Measurements from ENCODE around the gene COL11A2. TPM values are rescaled to one million over a fixed set of nuclear protein-coding genes. Genes with fewer than 3 reads are reported as not detected.

COL11A2 gene
- total and polyA plus RNA-seq, 5 donors from 2014 or later, result 0.34 to 0.89 (median 0.43) TPM; not detected in 2

DNA sequence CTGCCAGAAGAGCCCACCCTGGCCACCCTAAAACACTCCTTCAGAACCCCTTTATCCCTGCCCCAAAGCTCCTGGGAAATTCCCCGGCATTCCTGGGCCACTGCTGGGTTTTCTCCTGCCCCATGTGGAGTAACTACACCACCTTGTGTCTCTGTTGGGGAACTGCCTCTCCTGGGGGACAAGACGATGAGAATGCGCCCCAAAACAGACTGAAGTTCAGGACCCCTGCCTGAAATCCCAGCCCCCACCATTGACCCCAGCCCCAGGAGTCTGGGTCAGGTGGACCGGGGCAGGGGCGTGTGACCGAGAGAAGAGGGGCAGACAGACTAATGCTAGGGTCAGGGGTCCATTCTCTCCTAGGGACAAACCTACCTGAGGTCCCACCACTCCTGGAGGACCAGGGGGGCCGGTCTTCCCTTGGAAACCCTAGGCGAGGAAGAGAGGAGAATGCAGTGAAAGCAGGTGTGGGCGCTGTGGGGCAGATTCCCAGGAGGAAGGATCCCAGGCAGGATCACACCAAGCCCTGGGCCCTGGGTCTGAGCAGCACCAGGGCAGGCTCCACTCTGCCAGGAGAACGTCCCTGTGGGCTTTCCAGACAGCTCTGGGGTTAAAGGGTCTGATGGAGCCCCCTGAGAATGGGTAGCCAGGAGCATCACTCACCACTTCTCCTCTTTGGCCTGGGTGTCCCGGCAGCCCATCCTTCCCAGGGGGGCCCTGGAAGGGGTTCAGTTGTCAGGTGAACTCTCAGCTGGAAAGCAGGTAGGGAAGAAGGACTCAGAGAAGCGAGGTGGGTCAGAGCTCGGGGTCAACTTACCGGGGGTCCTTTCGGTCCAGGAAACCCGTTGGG lies 19.4 kb downstream of the COL11A2 start:
- DNase-seq (no peak), ATAC-seq (ENCODE audit: low read depth in 2 of 2) (no peak)
- peak overlapping the region in 2 of 3 donors; percentile 60 to 73 for H3K27ac Mint-ChIP-seq
- Histone ChIP-seq H3K4me3 (ENCODE audit: low read depth, low read length) (no peak overlapping the region), H3K4me1 (ENCODE audit: control insufficient read depth, insufficient read depth, low read length, poor library complexity, severe bottlenecking) (no peaks in the 10 kb centered on the region), H3K9me3 (ENCODE audit: control insufficient read depth in 2 of 2, low read length in 2 of 2) (no peaks in the 10 kb centered on the region), H3K27me3 (ENCODE audit: control insufficient read depth, insufficient read depth, low read length) (no peaks in the 10 kb centered on the region), H3K36me3 (ENCODE audit: control insufficient read depth, insufficient read depth, low read length) (no peaks in the 10 kb centered on the region), H3K27ac (ENCODE audit: insufficient read depth, low read length, poor library complexity, severe bottlenecking) (no peak overlapping the region)
- H3K9me3 Mint-ChIP-seq, result peaks cover 0 to 1% (median 0%) of the 10 kb centered on the region in 7 donors
- no peak overlapping the region for H3K4me3 Mint-ChIP-seq
- no peaks in the 10 kb centered on the region for H3K36me3 Mint-ChIP-seq
- peaks cover 25% of the 10 kb centered on the region for H3K27me3 Mint-ChIP-seq
- H3K4me1 Mint-ChIP-seq, result no peaks in the 10 kb centered on the region

DNA sequence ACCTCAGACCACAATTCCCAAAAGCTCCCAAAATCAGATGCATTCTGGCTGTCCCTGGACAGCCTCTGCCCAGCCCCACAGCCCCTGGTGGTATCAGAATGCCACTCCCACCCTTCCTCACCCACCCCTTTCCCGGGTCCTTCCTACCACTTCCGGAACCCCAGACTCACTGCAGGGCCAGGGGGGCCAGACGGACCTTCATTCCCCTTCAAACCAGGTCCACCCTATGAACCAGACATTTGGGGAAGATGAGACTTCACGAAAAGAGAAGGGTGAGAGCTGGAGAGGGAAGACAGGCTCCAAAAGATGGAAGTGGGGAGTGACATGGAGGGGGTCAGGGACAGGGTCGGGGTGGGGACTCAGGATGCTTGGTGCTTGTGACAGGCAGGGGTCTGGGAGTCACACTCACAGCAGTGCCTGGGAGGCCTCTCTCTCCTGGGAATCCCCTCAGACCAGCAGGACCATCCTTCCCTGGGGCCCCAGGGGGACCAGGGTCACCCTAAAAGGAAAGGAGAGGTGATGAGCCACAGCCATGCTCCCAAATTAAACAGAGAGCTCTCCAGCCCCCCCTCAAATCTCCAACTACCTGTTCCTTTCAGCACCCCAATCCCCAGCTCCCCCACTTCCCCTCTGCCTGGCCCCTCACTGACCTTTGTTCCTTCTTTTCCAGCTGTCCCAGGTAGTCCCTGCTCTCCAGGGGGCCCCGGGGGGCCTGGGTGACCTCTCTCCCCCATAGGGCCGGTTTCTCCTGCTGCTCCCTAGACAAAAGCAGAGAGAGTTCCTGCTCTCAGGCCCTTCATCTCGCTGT lies 20.2 kb downstream of the COL11A2 start:
- DNase-seq, result no peak
- ATAC-seq (ENCODE audit: low read depth in 2 of 2), result no peak
- Histone ChIP-seq H3K27ac (ENCODE audit: insufficient read depth, low read length, poor library complexity, severe bottlenecking) (no peak overlapping the region), H3K4me1 (ENCODE audit: control insufficient read depth, insufficient read depth, low read length, poor library complexity, severe bottlenecking) (no peaks in the 10 kb centered on the region), H3K27me3 (ENCODE audit: control insufficient read depth, insufficient read depth, low read length) (no peaks in the 10 kb centered on the region), H3K36me3 (ENCODE audit: control insufficient read depth, insufficient read depth, low read length) (no peaks in the 10 kb centered on the region), H3K9me3 (ENCODE audit: control insufficient read depth in 2 of 2, low read length in 2 of 2) (no peaks in the 10 kb centered on the region), H3K4me3 (ENCODE audit: low read depth, low read length) (no peak overlapping the region)
- Mint-ChIP-seq H3K4me1 (no peaks in the 10 kb centered on the region), H3K9me3 (peaks cover 0 to 1% (median 0%) of the 10 kb centered on the region in 7 donors), H3K4me3 (no peak overlapping the region), H3K27me3 (peaks cover 21% of the 10 kb centered on the region), H3K36me3 (no peaks in the 10 kb centered on the region), H3K27ac (peak overlapping the region in 1 of 3 donors; percentile 73)

DNA sequence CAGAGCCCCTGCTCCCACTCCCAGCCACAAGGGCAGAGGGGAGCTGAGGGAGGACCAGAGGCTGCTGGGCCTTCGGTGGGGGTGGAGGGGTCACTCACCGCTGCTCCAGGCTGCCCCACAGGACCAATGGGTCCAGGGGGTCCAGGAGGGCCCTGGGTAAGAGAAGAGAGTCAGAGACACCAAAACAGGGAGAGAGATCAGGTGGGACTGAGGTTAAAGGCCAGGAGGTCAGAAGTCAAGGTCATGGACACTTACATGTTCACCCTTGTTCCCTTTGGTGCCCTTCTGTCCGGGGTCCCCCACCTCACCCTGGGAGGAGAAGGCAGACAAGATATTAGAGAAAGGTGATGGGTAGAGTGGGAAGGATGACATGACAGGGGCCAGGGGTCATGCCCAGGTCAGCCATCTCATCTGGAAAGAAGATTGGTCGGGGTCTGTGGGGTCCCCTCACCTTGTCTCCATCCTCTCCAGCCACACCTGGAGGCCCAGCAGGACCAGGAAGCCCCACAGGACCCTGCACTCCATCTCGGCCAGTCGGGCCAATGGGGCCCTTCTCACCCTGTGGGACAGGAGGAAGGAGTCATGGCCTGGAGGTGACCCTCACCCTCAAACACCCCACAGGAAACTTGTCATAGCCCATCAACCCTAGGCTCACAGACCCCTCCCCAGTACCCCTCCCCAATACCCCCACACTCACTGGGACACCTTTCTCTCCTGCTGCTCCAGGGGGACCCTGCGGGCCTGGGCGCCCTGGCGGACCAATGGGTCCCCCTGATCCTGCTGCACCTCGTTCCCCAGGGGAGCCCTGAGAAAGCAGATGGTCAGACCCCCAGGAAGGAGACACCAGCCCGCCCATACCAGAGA lies 21.0 kb downstream of the COL11A2 start:
- H3K36me3 Mint-ChIP-seq, result no peaks in the 10 kb centered on the region
- no peaks in the 10 kb centered on the region for H3K4me1 Mint-ChIP-seq
- peaks cover 0 to 1% (median 0%) of the 10 kb centered on the region in 7 donors for H3K9me3 Mint-ChIP-seq
- DNase-seq (no peak), ATAC-seq (ENCODE audit: low read depth in 2 of 2) (no peak)
- Histone ChIP-seq H3K4me3 (ENCODE audit: low read depth, low read length) (no peak overlapping the region), H3K36me3 (ENCODE audit: control insufficient read depth, insufficient read depth, low read length) (no peaks in the 10 kb centered on the region), H3K9me3 (ENCODE audit: control insufficient read depth in 2 of 2, low read length in 2 of 2) (no peaks in the 10 kb centered on the region), H3K27me3 (ENCODE audit: control insufficient read depth, insufficient read depth, low read length) (no peaks in the 10 kb centered on the region), H3K4me1 (ENCODE audit: control insufficient read depth, insufficient read depth, low read length, poor library complexity, severe bottlenecking) (no peaks in the 10 kb centered on the region), H3K27ac (ENCODE audit: insufficient read depth, low read length, poor library complexity, severe bottlenecking) (no peak overlapping the region)
- H3K4me3 Mint-ChIP-seq, result no peak overlapping the region
- no peak overlapping the region for H3K27ac Mint-ChIP-seq
- H3K27me3 Mint-ChIP-seq, result peaks cover 25% of the 10 kb centered on the region

DNA sequence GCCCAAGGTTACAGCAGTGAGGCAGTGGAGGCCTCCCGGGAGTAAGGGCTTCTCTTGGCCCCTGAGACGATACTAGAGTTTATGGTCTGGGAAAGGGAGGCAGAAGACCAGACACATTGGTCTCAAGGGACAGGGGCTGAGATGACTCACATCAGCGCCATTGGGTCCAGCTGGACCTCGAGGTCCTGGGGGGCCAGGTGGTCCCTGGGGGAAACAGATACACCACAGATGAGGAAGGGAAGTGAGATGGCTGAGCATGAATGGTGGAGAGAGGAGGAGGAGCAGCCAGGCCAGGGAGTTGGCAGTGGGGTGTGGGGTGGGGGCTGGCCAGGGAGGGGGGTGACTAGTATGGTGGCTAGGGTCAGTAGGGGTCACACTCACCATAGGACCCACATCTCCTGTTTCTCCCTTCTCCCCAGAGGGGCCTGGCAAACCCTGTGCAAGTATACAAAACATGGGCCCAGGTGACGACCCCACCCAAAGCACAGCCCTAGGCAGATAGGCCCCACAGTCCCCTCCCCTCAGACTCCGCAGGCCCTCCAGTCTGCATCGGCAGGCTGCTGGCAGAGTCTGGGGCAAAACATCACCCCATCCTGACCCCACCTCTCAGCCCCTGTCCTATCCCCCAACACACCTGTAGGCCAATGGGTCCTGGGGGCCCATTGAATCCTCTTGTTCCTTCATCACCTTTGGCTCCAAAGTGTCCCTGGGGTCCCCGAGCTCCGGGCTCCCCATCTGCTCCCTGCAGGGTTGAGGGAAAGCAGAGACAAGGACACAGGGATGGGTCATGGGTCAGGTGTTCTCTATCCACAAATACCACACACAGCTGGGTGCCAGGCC lies 21.9 kb downstream of the COL11A2 start:
- no peaks in the 10 kb centered on the region for H3K4me1 Mint-ChIP-seq
- Histone ChIP-seq H3K4me1 (ENCODE audit: control insufficient read depth, insufficient read depth, low read length, poor library complexity, severe bottlenecking) (no peaks in the 10 kb centered on the region), H3K9me3 (ENCODE audit: control insufficient read depth in 2 of 2, low read length in 2 of 2) (no peaks in the 10 kb centered on the region), H3K27me3 (ENCODE audit: control insufficient read depth, insufficient read depth, low read length) (no peaks in the 10 kb centered on the region), H3K4me3 (ENCODE audit: low read depth, low read length) (no peak overlapping the region), H3K36me3 (ENCODE audit: control insufficient read depth, insufficient read depth, low read length) (no peaks in the 10 kb centered on the region), H3K27ac (ENCODE audit: insufficient read depth, low read length, poor library complexity, severe bottlenecking) (no peak overlapping the region)
- H3K27me3 Mint-ChIP-seq, result peaks cover 25% of the 10 kb centered on the region
- no peaks in the 10 kb centered on the region for H3K9me3 Mint-ChIP-seq
- H3K36me3 Mint-ChIP-seq, result no peaks in the 10 kb centered on the region
- ATAC-seq (ENCODE audit: low read depth in 2 of 2), result no peak
- no peak overlapping the region for H3K27ac Mint-ChIP-seq
- no peak for DNase-seq
- no peak overlapping the region for H3K4me3 Mint-ChIP-seq

DNA sequence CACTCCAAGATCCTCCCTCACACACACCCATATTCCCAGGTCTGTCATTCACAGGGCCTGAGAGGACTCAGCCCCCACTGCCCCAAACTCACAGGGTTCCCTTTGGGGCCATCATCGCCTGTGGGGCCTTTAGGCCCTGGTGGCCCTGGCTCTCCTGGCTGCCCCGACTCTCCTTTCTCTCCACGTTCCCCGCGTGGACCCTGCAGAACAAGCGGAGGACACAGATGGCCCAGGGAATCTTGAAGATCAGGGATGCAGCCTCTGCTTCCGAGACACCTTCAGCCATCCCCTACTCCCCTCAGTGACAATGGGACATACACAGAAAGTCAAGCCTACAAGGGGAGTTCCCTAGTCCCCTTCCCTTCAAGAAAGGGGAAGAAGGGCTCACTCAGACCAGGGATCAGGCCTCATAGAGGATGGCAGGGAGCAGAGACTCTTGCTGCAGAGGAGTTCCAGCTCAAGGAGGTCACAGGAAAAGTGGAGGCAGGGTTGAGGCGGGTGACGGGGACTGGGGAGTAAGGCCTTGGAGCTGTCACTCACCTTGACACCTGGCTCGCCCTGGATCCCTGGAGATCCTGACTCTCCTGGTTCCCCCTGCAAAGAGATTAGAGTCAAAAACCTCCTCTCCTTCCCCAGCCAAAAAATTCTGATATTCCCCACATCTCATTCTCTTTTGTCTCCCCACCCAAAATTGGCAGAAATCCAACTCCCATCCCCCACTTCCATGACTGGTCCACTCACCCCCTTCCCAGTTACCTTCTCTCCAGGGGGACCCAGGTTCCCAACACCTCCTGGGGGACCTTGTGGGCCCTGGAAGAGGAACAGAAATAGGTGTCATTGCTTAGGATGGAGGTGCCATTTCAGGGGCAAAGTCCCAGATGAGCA lies 22.7 kb downstream of the COL11A2 start:
- peak overlapping the region in 1 of 3 donors; percentile 56 for H3K27ac Mint-ChIP-seq
- Histone ChIP-seq H3K4me3 (ENCODE audit: low read depth, low read length) (no peak overlapping the region), H3K36me3 (ENCODE audit: control insufficient read depth, insufficient read depth, low read length) (no peaks in the 10 kb centered on the region), H3K27ac (ENCODE audit: insufficient read depth, low read length, poor library complexity, severe bottlenecking) (no peak overlapping the region), H3K9me3 (ENCODE audit: control insufficient read depth in 2 of 2, low read length in 2 of 2) (no peaks in the 10 kb centered on the region), H3K27me3 (ENCODE audit: control insufficient read depth, insufficient read depth, low read length) (no peaks in the 10 kb centered on the region), H3K4me1 (ENCODE audit: control insufficient read depth, insufficient read depth, low read length, poor library complexity, severe bottlenecking) (no peaks in the 10 kb centered on the region)
- peaks cover 19% of the 10 kb centered on the region for H3K27me3 Mint-ChIP-seq
- H3K4me1 Mint-ChIP-seq, result no peaks in the 10 kb centered on the region
- no peaks in the 10 kb centered on the region for H3K36me3 Mint-ChIP-seq
- DNase-seq (no peak), ATAC-seq (ENCODE audit: low read depth in 2 of 2) (no peak)
- no peak overlapping the region for H3K4me3 Mint-ChIP-seq
- no peaks in the 10 kb centered on the region for H3K9me3 Mint-ChIP-seq

DNA sequence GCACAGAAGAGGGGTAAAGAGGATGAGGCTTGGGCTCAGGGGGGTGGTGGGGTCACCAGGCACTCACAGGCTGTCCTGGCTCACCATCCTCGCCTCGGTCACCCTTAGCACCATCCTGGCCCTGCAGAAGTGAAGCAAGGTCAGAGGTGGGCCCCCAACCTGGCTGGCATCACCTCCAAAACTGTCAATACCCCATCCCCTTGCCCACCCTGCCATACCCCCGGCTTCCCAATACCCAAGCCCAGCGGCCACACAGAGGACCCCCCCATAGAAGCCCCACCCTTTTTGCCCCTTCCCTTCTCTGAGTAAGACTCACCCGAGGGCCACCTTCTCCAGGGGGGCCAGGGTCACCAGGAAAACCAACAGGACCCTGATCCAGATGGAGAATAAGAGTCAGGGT lies 23.6 kb downstream of the COL11A2 start:
- no peaks in the 10 kb centered on the region for H3K4me1 ChIP-seq (ENCODE audit: control insufficient read depth, insufficient read depth, low read length, poor library complexity, severe bottlenecking)
- no peaks in the 10 kb centered on the region for H3K4me1 Mint-ChIP-seq
- no peaks in the 10 kb centered on the region for H3K27me3 ChIP-seq (ENCODE audit: control insufficient read depth, insufficient read depth, low read length)
- H3K27ac Mint-ChIP-seq, result no peak overlapping the region
- no peak overlapping the region for H3K4me3 ChIP-seq (ENCODE audit: low read depth, low read length)
- DNase-seq (no peak), ATAC-seq (ENCODE audit: low read depth in 2 of 2) (no peak)
- H3K27me3 Mint-ChIP-seq, result peaks cover 19% of the 10 kb centered on the region
- no peaks in the 10 kb centered on the region for H3K36me3 Mint-ChIP-seq
- H3K9me3 Mint-ChIP-seq, result no peaks in the 10 kb centered on the region
- H3K36me3 ChIP-seq (ENCODE audit: control insufficient read depth, insufficient read depth, low read length), result no peaks in the 10 kb centered on the region
- H3K27ac ChIP-seq (ENCODE audit: insufficient read depth, low read length, poor library complexity, severe bottlenecking), result no peak overlapping the region
- no peaks in the 10 kb centered on the region for H3K9me3 ChIP-seq (ENCODE audit: control insufficient read depth in 2 of 2, low read length in 2 of 2)
- H3K4me3 Mint-ChIP-seq, result no peak overlapping the region
